ENCODE measurements around the gene ZAR1. TPM values are rescaled to one million over a fixed set of nuclear protein-coding genes. Genes with fewer than 3 reads are reported as not detected.

ZAR1 gene
- total and polyA plus RNA-seq, 4 experiments from 2014 or later: not detected

GRCh38 chr4:48538358-48538757 lies 48.3 kb downstream of the ZAR1 start:
- no peaks in the 10 kb centered on the region for H3K4me1 ChIP-seq (ENCODE audit: insufficient read depth, low read length)
- peaks cover 0 to 4% (median 0%) of the 10 kb centered on the region in 4 donors for H3K4me1 Mint-ChIP-seq
- H3K36me3 Mint-ChIP-seq: peaks cover 53 to 63% of the 10 kb centered on the region in 2 donors
- no peak overlapping the region for H3K27ac Mint-ChIP-seq
- H3K9me3 Mint-ChIP-seq: no peaks in the 10 kb centered on the region
- no peaks in the 10 kb centered on the region for H3K9me3 ChIP-seq (ENCODE audit: control insufficient read depth in 1 of 2, low read length in 2 of 2)
- no peak for DNase-seq
- H3K27me3 Mint-ChIP-seq: no peaks in the 10 kb centered on the region
- no peak overlapping the region for H3K4me3 Mint-ChIP-seq
- H3K36me3 ChIP-seq (ENCODE audit: insufficient read depth, low read length): peaks cover 47% of the 10 kb centered on the region
- H3K27me3 ChIP-seq (ENCODE audit: insufficient read depth, low read length): no peaks in the 10 kb centered on the region
- no peak overlapping the region for H3K27ac ChIP-seq (ENCODE audit: low read depth, low read length)
- no peak overlapping the region for H3K4me3 ChIP-seq (ENCODE audit: low read length in 2 of 2)
- POLR2A ChIA-PET (ENCODE audit: partially characterized antibody): no interaction called here
- CTCF ChIA-PET (ENCODE audit: partially characterized antibody): no interaction called here
- intact Hi-C loops (cut with micrococcal nuclease): no loop called here

GRCh38 chr4:48539597-48539996 lies 49.5 kb downstream of the ZAR1 start:
- Mint-ChIP-seq H3K4me1 (peaks cover 0 to 4% (median 0%) of the 10 kb centered on the region in 4 donors), H3K4me3 (no peak overlapping the region), H3K36me3 (peaks cover 59 to 63% of the 10 kb centered on the region in 2 donors), H3K27ac (peak overlapping the region in 1 of 7 donors; percentile 20), H3K9me3 (no peaks in the 10 kb centered on the region), H3K27me3 (no peaks in the 10 kb centered on the region)
- POLR2A ChIA-PET (ENCODE audit: partially characterized antibody): no interaction called here
- no peaks in the 10 kb centered on the region for H3K27me3 ChIP-seq (ENCODE audit: insufficient read depth, low read length)
- intact Hi-C loops (cut with micrococcal nuclease): no loop called here
- H3K27ac ChIP-seq (ENCODE audit: low read depth, low read length): no peak overlapping the region
- no peak for DNase-seq
- H3K9me3 ChIP-seq (ENCODE audit: control insufficient read depth in 1 of 2, low read length in 2 of 2): no peaks in the 10 kb centered on the region
- no peaks in the 10 kb centered on the region for H3K4me1 ChIP-seq (ENCODE audit: insufficient read depth, low read length)
- H3K4me3 ChIP-seq (ENCODE audit: low read length in 2 of 2): no peak overlapping the region
- CTCF ChIA-PET (ENCODE audit: partially characterized antibody): no interaction called here
- H3K36me3 ChIP-seq (ENCODE audit: insufficient read depth, low read length): peaks cover 59% of the 10 kb centered on the region

GRCh38 chr4:48542888-48543287 lies 52.8 kb downstream of the ZAR1 start:
- no peaks in the 10 kb centered on the region for H3K9me3 Mint-ChIP-seq
- no peak for DNase-seq
- H3K27me3 ChIP-seq (ENCODE audit: insufficient read depth, low read length): no peaks in the 10 kb centered on the region
- H3K27me3 Mint-ChIP-seq: no peaks in the 10 kb centered on the region
- no peak overlapping the region for H3K4me3 ChIP-seq (ENCODE audit: low read length in 2 of 2)
- H3K4me1 Mint-ChIP-seq: peaks cover 0 to 4% (median 0%) of the 10 kb centered on the region in 4 donors
- ChIA-PET POLR2A (ENCODE audit: partially characterized antibody) (no interaction called here), CTCF (ENCODE audit: partially characterized antibody) (no interaction called here)
- intact Hi-C loops (cut with micrococcal nuclease): no loop called here
- no peaks in the 10 kb centered on the region for H3K9me3 ChIP-seq (ENCODE audit: control insufficient read depth in 1 of 2, low read length in 2 of 2)
- no peak overlapping the region for H3K4me3 Mint-ChIP-seq
- peaks cover 69% of the 10 kb centered on the region for H3K36me3 ChIP-seq (ENCODE audit: insufficient read depth, low read length)
- H3K27ac ChIP-seq (ENCODE audit: low read depth, low read length): no peak overlapping the region
- peak overlapping the region in 2 of 7 donors; percentile 8 to 33 for H3K27ac Mint-ChIP-seq
- H3K4me1 ChIP-seq (ENCODE audit: insufficient read depth, low read length): no peaks in the 10 kb centered on the region
- peaks cover 65 to 66% of the 10 kb centered on the region in 2 donors for H3K36me3 Mint-ChIP-seq

- CTCF ChIA-PET (ENCODE audit: partially characterized antibody): no interaction called here
- H3K4me3 Mint-ChIP-seq: no peak overlapping the region
- POLR2A ChIA-PET (ENCODE audit: partially characterized antibody): no interaction called here
These were observed 53.7 kb downstream of the ZAR1 start for GRCh38 chr4:48543796-48544195.

More at GRCh38 chr4:48543796-48544195, 53.7 kb downstream of the ZAR1 start:
- H3K27ac ChIP-seq (ENCODE audit: low read depth, low read length): no peak overlapping the region
- intact Hi-C loops (cut with micrococcal nuclease): no loop called here
- H3K36me3 Mint-ChIP-seq: peaks cover 69 to 73% of the 10 kb centered on the region in 2 donors
- no peaks in the 10 kb centered on the region for H3K27me3 Mint-ChIP-seq
- H3K27ac Mint-ChIP-seq: no peak overlapping the region
- no peaks in the 10 kb centered on the region for H3K9me3 ChIP-seq (ENCODE audit: control insufficient read depth in 1 of 2, low read length in 2 of 2)
- peaks cover 0 to 4% (median under 1%) of the 10 kb centered on the region in 4 donors for H3K4me1 Mint-ChIP-seq
- H3K4me3 ChIP-seq (ENCODE audit: low read length in 2 of 2): no peak overlapping the region
- no peaks in the 10 kb centered on the region for H3K9me3 Mint-ChIP-seq
- peaks cover 73% of the 10 kb centered on the region for H3K36me3 ChIP-seq (ENCODE audit: insufficient read depth, low read length)
- no peaks in the 10 kb centered on the region for H3K4me1 ChIP-seq (ENCODE audit: insufficient read depth, low read length)
- no peak for DNase-seq
- no peaks in the 10 kb centered on the region for H3K27me3 ChIP-seq (ENCODE audit: insufficient read depth, low read length)

Other genes starting within 250 kb of the ZAR1 start
- 1 to 10 TPM; 3.7 to 4.2 TPM for gene TEC, start 220.4 kb upstream of the ZAR1 start, total RNA-seq
- gene TEC, start 220.4 kb upstream of the ZAR1 start, polyA plus RNA-seq: under 1 TPM; 0.87 to 0.89 TPM
- gene SLAIN2, start 148.7 kb upstream of the ZAR1 start, total RNA-seq: 10 to 100 TPM; 84.4 to 87.5 TPM
- gene SLAIN2, start 148.7 kb upstream of the ZAR1 start, polyA plus RNA-seq: 10 to 100 TPM; 24.2 to 27.1 TPM
- gene SLC10A4, start 6.9 kb upstream of the ZAR1 start, total RNA-seq: under 1 TPM in 1 of 2 experiments, not detected in 1; 0.17 TPM
- not detected for gene SLC10A4, start 6.9 kb upstream of the ZAR1 start, polyA plus RNA-seq

Measured in CD4-positive, alpha-beta memory T cell (primary cell).